Stimulated activated CD4-positive, alpha-beta T cell treated with anti-CD3 and anti-CD28 coated beads, Interleukin-1b, Interleukin-23, amount 100 ng/mL, for 24 hours (primary cell): Measurements from ENCODE around the gene NHEJ1.

Source experiments
- DNase-seq, 4 experiments: peaks; one replicate each; pipeline ENCODE4 v3.0.0-alpha.2; 2020; ENCODE audit warnings: low read depth in 4 of 4, low spot score in 1 of 4

The NHEJ1 gene

DNA sequence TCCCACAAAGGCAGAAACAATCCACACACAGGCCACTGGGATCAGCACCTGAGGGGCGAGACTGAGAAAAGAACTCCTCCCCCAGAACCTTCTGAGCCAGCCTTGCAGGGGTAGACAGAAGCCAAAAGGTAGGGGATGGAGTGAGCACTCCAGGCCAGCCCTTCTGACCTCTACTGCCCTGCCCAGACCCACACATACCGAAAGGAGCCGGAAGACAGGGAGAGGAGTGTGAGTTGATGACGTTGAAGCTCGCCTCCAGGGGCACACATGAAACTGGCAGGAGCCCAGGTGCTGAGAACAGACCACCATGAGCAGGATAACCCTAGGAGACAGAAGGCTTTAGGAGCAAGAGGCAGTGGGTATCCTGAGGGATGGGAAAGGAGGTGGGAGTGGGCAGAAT, 7.4 kb upstream of the NHEJ1 start:
- DNase-seq: no peak

DNA sequence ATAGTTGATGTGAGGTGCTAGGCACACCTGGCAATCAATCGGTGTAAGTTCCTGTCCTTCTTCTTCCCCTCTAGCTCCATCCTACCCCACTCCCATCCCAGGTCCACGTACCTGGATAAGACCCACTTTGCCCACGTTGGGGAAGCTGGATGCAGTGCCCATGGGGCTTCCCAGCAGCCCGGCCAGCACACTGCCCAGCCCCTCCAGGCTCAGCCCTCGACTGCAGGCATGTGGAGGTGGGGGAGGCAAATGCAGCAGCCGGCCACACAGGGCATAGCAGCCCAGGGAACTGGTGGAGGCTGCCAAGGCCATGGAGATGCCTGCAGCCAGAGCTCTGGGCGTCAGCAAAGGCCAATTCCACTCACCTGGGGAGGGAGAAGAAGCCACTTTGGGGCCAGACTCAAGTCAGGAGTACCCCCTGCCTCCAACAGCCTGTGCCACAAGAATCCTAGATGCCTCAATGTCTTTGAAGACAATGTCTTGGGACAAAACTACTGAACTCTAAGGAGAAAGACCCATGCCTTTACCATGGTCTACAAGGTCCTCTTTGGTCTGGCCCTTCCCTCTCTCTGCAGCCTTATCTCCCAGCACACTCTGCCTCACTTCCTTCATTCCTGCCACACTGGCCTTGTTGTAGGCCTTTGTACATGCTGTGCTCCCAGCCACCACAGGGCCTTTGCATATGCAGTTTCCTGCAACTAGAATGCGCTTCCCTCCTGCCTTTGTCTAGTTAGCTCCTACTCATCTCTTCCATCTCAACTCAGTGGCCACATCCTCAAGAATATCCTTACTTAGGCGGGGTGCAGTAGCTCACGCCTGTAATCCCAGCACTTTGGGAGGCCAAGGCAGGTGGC, 4.7 kb upstream of the NHEJ1 start:
- no peak for DNase-seq

DNA sequence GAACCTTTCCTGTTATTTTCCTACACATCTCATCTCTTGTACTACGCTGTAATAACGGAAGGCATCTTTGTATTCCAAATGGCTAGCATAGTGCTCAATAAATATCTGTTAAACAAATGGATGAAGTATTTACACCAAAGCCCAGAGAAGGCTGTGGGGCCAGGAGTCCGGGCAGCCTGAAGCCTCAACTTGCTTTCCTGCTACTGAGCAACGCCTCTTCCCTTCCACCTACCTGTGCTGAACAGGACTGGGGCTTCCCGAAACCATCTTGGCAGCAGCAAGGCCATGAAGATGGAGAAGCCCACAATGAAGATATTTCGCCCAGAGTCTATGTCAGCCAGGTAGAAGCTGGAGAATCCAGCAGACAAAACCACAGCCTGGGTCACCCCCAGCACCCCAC, 2.5 kb upstream of the NHEJ1 start:
- DNase-seq: no peak

- no peak for DNase-seq
Observed at GRCh38 chr2:219161097-219161496, 482 bp upstream of the NHEJ1 start.

DNA sequence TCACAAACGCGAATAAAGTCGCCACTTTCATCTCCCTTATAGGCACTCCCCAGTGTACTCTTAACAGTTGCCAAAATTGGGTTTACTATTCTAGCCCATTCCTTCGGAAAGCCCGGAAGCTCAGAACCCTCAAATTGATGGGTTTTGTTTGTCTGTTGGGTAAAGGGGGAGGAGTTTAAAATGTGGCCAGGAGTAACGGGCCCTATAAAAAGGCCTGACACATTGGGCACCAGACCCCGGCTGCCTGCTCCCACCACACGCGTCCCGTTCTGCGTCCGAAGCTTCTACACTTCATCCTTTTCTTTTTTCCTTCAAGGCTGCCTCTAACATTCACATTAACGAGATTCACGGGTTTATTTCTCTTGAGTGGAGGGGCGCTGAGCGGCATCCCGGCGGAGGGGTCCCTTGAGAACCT, 837 bp downstream of the NHEJ1 start:
- DNase-seq: no peak

GRCh38 chr2:219158586-219158985, 2.0 kb downstream of the NHEJ1 start:
- no peak for DNase-seq

- no peak for DNase-seq
Observed at GRCh38 chr2:219158025-219158424, 2.6 kb downstream of the NHEJ1 start.

DNA sequence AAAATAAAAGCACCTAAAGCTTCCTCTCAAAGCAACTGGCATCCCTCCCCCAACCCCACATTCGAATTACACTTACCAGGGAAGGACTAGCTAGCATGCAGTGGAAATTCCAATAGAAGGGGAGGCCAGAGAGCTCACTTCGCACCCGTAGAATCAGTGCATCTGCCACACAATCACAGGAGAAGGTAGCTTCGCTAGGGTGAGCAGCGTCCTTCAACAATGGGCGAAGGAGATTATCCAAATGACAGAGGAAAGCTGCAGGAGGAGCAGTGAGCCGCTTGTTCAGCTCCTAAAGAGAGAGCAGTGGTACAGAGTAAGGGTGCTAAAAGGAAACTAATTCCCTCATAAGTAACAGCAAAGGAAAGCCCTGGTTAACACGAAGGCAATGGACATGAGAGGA, 3.2 kb downstream of the NHEJ1 start:
- no peak for DNase-seq

DNA sequence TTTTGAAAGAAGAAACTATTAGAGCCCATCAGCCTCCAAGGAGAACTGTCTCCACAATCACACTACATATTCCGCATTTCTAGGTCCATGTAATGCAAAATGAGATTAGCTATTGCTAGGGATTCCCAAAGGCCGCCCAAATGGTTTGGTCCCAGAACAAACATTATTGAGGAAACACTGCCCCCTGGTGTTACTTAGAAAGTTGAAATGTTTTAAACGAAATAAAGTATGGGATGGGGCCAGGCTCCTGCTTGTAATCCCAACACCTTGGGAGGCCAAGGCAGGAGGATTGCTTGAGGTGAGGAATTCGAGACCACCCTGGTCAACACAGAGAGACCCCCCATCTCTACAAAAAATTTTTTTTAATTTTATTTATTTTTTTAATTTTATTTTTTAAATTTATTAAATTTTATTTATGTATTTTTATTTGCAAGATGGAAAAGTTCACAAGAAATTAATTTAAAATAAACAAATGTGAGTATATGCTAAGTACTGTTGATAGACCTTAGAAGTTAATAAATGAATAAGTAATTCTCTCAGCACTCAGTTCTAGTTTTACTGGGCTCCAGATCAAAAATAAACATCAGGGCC, 5.5 kb downstream of the NHEJ1 start:
- no peak for DNase-seq

- no peak for DNase-seq
Observed at GRCh38 chr2:219149667-219150066, 10.9 kb downstream of the NHEJ1 start.

DNA sequence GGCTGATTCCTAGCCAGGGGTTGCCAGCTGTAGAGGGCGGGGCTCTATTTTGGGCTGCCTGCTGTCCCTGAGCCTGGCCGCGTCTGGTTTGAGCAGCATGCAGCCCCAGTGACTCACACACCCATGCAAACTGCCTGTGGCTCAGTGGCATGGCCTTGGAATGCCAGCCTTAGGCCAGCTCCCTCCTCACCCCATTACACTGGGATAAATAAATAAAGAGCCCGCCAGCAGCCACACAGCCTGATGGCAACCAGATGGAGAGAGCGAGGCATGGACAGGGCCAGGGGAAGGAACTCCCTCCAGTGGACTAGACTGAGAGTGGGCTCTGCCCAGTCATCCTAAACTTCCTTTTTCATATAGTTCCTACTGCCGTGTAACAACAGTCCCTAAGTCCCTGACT, 18.3 kb downstream of the NHEJ1 start:
- DNase-seq: no peak

- DNase-seq: no peak
Observed at GRCh38 chr2:219140722-219141121, 19.9 kb downstream of the NHEJ1 start.

GRCh38 chr2:219133976-219134375, 26.6 kb downstream of the NHEJ1 start:
- no peak for DNase-seq

- DNase-seq: no peak
Observed at GRCh38 chr2:219131744-219132143, 28.9 kb downstream of the NHEJ1 start.

DNA sequence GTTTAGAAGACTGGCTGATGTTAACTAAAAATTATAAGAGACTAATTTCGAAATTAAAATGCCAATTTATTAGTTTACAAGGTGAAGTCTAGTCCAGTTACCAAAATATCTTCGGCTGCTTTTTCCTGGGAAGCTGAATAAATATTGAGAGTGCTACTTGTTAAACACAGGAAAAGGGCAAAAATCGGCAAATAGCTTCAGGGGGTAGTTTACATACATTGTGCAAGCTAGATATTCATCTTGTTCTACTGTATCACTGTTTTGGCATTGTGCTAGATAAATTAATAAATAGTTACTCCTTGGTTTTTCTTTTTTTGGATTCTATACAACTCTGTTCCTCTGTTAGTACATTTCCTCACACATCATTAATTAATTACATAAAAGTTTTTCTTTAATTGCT, 29.3 kb downstream of the NHEJ1 start:
- no peak for DNase-seq

DNA sequence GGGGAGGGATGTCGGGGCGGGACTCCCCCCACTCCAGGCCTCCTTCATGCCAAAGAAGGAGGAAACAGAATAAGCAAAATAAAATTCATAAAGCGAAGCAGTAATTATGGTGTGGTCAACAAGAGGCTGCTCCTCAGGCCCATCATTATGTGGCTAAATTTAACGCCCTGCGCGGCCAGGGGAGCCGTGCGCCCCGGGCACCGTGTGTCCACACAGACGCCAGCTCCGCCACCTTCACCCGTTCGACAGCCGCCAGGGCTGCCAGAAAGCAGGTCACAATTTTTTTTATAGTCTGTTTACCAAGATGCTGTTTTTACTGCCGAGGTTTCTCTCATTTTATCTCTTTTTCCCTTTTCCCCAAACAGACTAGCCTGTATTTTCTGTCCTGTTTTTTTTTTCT, 31.0 kb downstream of the NHEJ1 start:
- DNase-seq: no peak

DNA sequence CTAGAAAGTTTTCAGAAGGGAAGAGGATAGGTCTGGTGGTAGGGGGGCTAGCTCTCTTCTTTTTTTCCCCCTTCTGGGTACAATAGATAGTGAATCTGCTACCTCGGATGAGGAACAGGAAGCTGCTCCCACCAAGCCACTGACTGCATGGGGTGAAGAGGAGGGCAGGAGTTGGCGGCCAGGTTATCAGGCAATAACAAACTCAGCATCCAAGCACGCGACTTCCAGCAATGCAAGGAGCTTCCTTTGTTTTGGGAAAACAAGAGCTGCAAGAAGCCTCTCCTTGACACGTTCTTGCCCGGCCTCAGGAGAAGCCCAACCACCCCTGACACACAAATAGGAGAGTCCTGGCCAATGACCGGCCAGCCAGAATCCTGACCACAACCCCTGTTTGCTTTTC, 32.2 kb downstream of the NHEJ1 start:
- no peak for DNase-seq

DNA sequence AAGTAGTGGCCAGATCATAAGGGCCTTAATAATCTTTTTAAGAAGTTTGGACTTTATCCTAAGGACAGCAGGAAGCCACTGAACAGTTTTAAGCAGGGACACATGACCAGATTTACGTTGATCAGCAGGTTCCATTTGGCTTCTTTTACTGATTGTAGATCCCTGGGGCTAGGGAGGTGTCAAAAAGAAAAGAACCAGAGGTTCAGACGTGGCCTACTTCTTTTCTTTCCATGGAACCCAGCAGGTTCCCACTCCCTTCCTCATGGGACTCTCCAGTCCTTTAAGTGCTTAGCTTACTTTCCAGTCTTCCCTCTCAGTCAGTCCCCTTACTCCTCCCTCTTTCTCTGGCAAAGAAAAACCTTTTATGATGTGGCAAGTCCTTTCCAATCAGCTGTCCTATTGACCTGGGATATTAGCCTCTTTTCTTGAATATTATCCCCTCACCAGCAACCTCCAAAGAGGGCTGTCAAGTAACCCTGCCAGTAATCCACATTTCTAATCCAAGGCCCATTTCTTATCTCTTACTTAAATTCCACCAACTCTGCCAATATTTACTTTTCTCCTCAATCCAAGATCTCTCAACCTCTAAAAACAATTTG, 33.5 kb downstream of the NHEJ1 start:
- DNase-seq: no peak

DNA sequence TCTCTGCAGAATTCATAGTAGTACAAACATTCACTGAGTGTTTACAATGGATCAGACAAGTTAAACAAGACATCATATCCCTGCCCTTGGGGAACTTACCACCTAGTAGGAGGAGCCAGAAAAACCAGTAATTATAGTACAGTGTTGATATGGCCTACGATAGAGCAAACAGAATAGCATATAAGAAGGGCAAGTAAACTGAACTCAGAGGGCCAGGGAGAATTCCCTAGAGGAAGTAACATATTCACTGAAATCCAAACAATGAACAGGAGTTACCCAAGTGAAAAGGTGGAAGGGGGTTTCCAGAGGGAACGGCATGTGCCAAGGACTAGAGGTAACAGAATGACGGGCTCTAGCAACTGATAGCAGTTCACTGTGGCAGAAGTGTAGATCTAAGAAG, 34.1 kb downstream of the NHEJ1 start:
- DNase-seq: no peak

DNA sequence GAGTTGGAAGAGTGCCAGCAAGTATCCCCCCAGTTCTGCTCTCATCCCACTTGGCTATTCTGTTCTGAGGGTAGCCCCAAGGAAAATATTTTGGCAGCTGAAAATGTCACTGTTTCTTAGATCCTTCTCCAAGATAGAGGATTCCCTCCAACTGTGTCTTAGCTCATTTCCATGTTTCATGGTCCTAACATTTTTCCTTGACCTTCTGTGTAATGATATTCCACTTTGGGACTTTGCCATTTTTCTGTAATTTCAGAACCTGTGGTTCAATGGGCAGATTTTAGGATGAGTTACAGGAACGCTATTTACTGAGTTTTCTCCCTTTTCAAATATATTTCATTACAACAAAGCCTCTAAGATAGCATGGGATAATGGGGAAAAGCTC, 34.7 kb downstream of the NHEJ1 start:
- no peak for DNase-seq

DNA sequence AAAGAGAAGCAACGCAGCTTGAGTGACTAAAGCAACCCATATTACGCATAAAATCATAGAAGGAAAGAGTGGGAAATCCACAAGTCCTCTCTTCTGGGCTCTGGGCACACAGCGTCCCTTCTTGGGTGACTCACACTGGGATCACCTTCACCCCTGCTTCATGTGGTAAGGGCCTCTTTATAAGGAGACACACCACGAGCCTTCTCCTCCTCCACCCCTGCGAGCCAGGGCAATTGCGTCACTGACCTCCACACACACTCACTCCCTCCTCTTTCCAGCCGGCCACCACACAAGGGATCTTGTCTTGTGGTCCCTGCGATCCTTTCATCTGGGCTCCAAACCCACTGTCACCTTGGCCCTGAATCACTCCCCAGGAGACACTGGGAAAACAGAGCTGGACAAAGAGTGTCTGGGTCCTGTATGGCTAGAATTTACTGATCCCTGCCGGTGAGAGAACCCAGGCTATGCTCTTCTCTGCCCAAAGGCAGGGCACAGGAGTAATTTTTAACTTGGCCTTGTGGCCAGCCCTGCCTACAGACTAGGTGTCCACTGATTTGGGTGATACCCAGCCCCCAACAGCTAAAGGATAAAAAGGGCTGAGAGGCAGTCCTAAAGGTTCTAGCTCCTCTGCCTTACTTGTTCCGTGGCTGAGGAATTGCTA, 35.3 kb downstream of the NHEJ1 start:
- no peak for DNase-seq
